ENCODE data around the gene DCLRE1B.

Gene DCLRE1B

GRCh38 chr1:113951719-113952118, 46.6 kb downstream of the DCLRE1B start:
- no peak for DNase-seq

GRCh38 chr1:113957984-113958383, 52.9 kb downstream of the DCLRE1B start:
- DNase-seq, result no peak

GRCh38 chr1:113958691-113959090, 53.6 kb downstream of the DCLRE1B start:
- no peak for DNase-seq

DNA sequence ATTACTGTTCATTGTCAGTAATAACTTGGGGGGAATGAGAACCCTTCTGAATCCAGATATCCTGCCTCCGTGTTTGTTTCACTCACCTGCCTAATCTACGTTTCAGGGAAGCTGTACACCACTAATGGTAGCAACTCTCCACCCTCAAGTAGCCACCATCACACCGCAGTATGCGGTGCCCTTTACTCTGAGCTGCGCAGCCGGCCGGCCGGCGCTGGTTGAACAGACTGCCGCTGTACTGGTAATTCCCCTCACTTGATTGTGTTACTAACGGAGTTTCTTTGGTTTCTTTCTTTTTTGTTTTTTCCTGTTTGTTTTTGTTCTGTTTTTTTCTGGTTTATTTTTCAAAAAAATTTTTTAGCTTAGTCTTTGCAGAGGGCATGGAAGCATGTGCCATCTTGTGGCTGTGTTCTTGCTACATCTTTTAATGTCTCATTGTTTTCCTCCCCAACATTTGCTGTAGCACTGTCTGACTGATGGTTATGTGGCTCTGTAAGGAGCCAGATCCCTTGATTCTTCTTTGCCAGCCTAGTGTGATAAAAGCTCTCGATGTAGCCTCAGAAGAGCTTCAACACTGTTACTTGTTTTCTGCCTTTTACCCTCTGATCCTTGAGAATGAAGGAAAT, 58.3 kb downstream of the DCLRE1B start:
- DNase-seq, result no peak

Data from NCI-H1436 (cell line).